Parathyroid adenoma (tissue), 2 donors: Measurements from ENCODE around the gene LEP.

Source experiments
- H2AFZ ChIP-seq: fragments of 300-600 bp; sonication (generic); one replicate; pipeline ENCODE4 v1.7.0; 2017; ENCODE audit warnings: antibody characterized with exemption, mild to moderate bottlenecking
- H3K27ac ChIP-seq: fragments of 300-600 bp; sonication (generic); one replicate; pipeline ENCODE4 v1.7.0; 2017
- H3K27me3 ChIP-seq: fragments of 300-600 bp; sonication (generic); one replicate; pipeline ENCODE4 v1.7.0; 2017; ENCODE audit warnings: low read length; ENCODE audit not compliant: control insufficient read depth, insufficient read depth
- H3K36me3 ChIP-seq: fragments of 300-600 bp; sonication (generic); one replicate; pipeline ENCODE4 v1.7.0; 2017; ENCODE audit warnings: low read length; ENCODE audit not compliant: control insufficient read depth, insufficient read depth
- H3K4me1 ChIP-seq: fragments of 300-600 bp; sonication (generic); one replicate; pipeline ENCODE4 v1.7.0; 2017; ENCODE audit warnings: control low read depth
- H3K4me2 ChIP-seq: fragments of 300-600 bp; sonication (generic); one replicate; pipeline ENCODE4 v1.7.0; 2017; ENCODE audit warnings: low read length
- H3K4me3 ChIP-seq: fragments of 300-600 bp; sonication (generic); one replicate; pipeline ENCODE4 v1.7.0; 2017; ENCODE audit warnings: low read depth, low read length
- H3K79me2 ChIP-seq: fragments of 300-600 bp; sonication (generic); one replicate; pipeline ENCODE4 v1.7.0; 2017; ENCODE audit warnings: control low read depth
- H3K9ac ChIP-seq: fragments of 300-600 bp; sonication (generic); one replicate; pipeline ENCODE4 v1.7.0; 2017; ENCODE audit warnings: mild to moderate bottlenecking
- H3K9me3 ChIP-seq: fragments of 300-600 bp; sonication (generic); one replicate; pipeline ENCODE4 v1.7.0; 2017; ENCODE audit warnings: low read length; ENCODE audit not compliant: control insufficient read depth
- TF ChIP-seq, protein P1 (sequence below): fragments of 300-600 bp; sonication (generic); IDR thresholded peaks from one replicate; pipeline ENCODE4 v1.7.0; 2017; ENCODE audit warnings: antibody characterized with exemption, mild to moderate bottlenecking
- donor health status: primary hyperparathyroidism.

Gene LEP

DNA sequence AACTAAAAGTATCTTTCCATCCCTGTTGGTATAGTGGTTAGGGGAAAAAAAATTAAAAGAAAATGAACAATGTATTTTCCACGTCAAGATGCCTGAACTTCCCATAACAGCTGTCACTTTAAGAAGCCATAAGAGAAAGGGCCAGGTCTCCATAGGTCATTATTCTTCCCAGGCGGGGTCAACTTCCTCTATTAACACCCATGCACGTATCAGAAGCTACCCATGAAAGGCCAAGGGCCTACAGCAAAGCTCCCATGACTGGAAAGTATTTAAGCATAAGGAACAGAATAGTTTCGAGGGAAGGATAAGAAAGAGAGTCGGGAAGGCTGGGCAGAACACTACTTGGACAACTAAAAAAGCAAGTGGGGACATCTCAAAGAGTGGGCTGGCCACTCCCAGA lies 62.6 kb downstream of the LEP start:
- Histone ChIP-seq H3K36me3 (no peaks in the 10 kb centered on the region), H3K9ac (no peak overlapping the region), H3K27me3 (no peaks in the 10 kb centered on the region), H2AFZ (no peak overlapping the region), H3K4me1 (peaks cover 10% of the 10 kb centered on the region), H3K9me3 (no peaks in the 10 kb centered on the region), H3K4me2 (no peak overlapping the region), H3K27ac (no peak overlapping the region), H3K4me3 (no peak overlapping the region), H3K79me2 (no peaks in the 10 kb centered on the region)
- TF ChIP-seq, protein P1, sequence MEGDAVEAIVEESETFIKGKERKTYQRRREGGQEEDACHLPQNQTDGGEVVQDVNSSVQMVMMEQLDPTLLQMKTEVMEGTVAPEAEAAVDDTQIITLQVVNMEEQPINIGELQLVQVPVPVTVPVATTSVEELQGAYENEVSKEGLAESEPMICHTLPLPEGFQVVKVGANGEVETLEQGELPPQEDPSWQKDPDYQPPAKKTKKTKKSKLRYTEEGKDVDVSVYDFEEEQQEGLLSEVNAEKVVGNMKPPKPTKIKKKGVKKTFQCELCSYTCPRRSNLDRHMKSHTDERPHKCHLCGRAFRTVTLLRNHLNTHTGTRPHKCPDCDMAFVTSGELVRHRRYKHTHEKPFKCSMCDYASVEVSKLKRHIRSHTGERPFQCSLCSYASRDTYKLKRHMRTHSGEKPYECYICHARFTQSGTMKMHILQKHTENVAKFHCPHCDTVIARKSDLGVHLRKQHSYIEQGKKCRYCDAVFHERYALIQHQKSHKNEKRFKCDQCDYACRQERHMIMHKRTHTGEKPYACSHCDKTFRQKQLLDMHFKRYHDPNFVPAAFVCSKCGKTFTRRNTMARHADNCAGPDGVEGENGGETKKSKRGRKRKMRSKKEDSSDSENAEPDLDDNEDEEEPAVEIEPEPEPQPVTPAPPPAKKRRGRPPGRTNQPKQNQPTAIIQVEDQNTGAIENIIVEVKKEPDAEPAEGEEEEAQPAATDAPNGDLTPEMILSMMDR = no peak

DNA sequence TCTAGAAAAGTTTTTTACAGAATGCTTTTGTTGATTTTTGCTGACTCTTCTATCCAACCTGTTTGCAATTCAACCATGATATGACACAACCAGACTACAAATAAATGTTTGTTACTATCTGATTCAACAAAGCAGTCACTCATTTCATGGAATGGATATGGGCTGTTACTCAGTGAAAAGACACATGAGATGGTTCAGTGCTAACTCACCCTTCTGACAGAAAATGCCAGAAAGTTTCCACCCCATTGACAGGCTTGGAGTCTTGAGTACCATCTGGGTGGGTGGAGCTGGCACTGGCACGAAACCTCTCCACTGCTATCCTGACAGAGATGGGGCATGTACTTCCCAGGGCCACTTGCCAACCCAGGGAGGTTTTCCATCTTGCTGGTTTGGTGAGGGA lies 63.1 kb downstream of the LEP start:
- Histone ChIP-seq H3K9me3 (no peaks in the 10 kb centered on the region), H3K4me1 (peaks cover 10% of the 10 kb centered on the region), H3K79me2 (no peaks in the 10 kb centered on the region), H3K27me3 (no peaks in the 10 kb centered on the region), H2AFZ (no peak overlapping the region), H3K27ac (no peak overlapping the region), H3K36me3 (no peaks in the 10 kb centered on the region), H3K4me3 (no peak overlapping the region), H3K4me2 (no peak overlapping the region), H3K9ac (no peak overlapping the region)
- TF ChIP-seq, protein P1 = no peak

DNA sequence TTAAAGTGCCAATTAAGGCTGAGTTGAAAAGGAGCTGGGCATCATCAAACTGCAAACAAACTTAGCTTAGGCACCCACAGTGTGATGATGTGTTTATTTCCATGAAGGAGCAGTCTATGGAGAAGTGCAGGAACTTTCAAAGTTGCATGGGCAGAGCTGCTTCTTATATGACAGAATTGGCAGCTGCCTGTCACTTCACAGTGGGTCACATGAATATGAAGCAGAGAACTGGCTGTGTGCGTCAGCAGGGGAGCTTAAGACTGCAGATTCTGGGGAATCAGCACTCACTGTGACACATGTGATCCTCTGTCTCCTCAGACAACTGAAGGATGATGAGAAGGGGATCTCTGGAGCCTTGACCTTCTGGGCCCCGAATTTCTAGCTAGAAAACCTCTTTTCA lies 66.0 kb downstream of the LEP start:
- H3K4me1 ChIP-seq = peaks cover 10% of the 10 kb centered on the region
- no peaks in the 10 kb centered on the region for H3K36me3 ChIP-seq
- no peaks in the 10 kb centered on the region for H3K79me2 ChIP-seq
- H3K9ac ChIP-seq = no peak overlapping the region
- TF ChIP-seq, protein P1 = no peak
- no peak overlapping the region for H2AFZ ChIP-seq
- H3K4me2 ChIP-seq = no peak overlapping the region
- H3K9me3 ChIP-seq = no peaks in the 10 kb centered on the region
- no peaks in the 10 kb centered on the region for H3K27me3 ChIP-seq
- no peak overlapping the region for H3K4me3 ChIP-seq
- no peak overlapping the region for H3K27ac ChIP-seq
